GM19193 (cell line): ENCODE results near the gene JADE2.
A peak's percentile ranks its signal among the peaks of the same experiment; 100 is the strongest.

Experiments
- POLR2A ChIP-seq: IDR thresholded peaks from 4 replicates; pipeline ENCODE4 v1.6.1; 2011; ENCODE audit not compliant: insufficient read depth, insufficient read length; ENCODE audit errors: extremely low read depth

JADE2 gene

GRCh38 chr5:134594797-134595457 is 69.5 kb downstream of the JADE2 start:
- peak; percentile 41 for TF ChIP-seq POLR2A

GRCh38 chr5:134595458-134595838 is 70.0 kb downstream of the JADE2 start:
- no peak for TF ChIP-seq POLR2A

GRCh38 chr5:134600600-134600999 is 75.1 kb downstream of the JADE2 start:
- no peak for TF ChIP-seq POLR2A

GRCh38 chr5:134603059-134603458 is 77.6 kb downstream of the JADE2 start:
- no peak for TF ChIP-seq POLR2A

- no peak for TF ChIP-seq POLR2A
Observed at GRCh38 chr5:134604908-134605307, 79.4 kb downstream of the JADE2 start.

GRCh38 chr5:134606726-134607125 is 81.3 kb downstream of the JADE2 start:
- no peak for TF ChIP-seq POLR2A

GRCh38 chr5:134608555-134608954 is 83.1 kb downstream of the JADE2 start:
- no peak for TF ChIP-seq POLR2A

- TF ChIP-seq POLR2A, result no peak
Observed at GRCh38 chr5:134609232-134609851, 83.9 kb downstream of the JADE2 start.

GRCh38 chr5:134610725-134611124 is 85.3 kb downstream of the JADE2 start:
- TF ChIP-seq POLR2A, result no peak

- no peak for TF ChIP-seq POLR2A
Observed at GRCh38 chr5:134611515-134611914, 86.0 kb downstream of the JADE2 start.

- TF ChIP-seq POLR2A, result no peak
Observed at GRCh38 chr5:134614450-134615085, 89.1 kb downstream of the JADE2 start.

- no peak for TF ChIP-seq POLR2A
Observed at GRCh38 chr5:134620634-134621033, 95.2 kb downstream of the JADE2 start.

- TF ChIP-seq POLR2A, result no peak
Observed at GRCh38 chr5:134625559-134625958, 100.1 kb downstream of the JADE2 start.

- no peak for TF ChIP-seq POLR2A
Observed at GRCh38 chr5:134626369-134627014, 101.0 kb downstream of the JADE2 start.
